ENCODE data around the gene MKLN1.
"Not testable (repeated sequence)": the region's sequence is repeated elsewhere in the genome, so short reads cannot be mapped to it uniquely, and the experiment has no call there.

MKLN1 gene

DNA sequence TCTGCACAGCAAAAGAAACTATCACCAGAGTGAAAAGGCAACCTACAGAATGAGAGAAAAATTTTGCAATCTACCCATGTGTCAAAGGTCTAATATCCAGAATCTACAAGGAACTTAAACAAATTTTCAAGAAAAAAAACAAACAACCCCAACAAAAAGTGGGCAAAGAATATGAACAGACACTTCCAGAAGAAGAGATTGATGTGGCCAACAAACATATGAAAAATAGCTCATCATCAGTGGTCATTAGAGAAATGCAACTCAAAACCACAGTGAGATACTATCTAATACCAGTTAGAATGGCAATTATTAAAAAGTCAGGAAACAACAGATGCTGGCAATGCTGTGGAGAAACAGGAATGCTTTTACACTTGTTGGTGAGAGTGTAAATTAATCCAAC, 7.1 kb upstream of the MKLN1 start:
- DNase-seq, result no peak

DNA sequence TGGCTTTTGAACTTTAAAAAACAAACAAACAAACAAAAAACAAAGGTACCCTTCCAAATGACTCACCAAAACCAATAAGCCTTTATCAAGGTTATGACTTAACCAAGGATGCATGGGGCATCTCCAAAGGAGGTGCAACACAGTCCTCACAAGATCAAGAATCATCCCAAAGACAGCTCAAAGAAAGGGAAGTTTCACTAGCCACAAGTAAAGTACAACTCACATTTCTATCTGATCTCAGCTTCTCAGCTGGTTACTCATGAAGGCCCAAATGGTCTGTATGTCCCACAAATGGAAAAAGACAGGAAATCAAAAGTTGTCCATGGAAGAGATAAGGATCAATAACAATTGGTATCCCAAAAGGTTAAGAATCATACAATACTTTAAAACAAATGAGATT, 6.0 kb upstream of the MKLN1 start:
- no peak for DNase-seq

DNA sequence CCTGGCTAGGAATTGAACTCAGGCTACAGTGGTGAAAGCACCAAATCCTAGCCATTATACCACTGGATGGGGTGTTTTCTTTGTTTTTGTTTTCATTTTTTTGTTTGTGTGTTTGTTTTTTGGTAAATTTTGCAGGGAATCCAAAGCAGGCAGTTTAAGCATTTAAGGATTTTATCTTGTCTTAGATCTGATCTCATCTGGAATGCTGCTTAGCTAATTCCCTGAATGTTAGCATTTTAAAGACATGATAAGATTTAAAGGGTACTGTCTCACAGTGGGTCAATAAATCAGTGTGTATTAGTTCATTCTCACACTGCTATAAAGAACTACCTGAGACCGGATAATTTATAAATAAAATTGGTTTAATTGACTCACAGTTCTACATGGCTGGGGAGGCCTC, 5.6 kb upstream of the MKLN1 start:
- DNase-seq, result no peak

DNA sequence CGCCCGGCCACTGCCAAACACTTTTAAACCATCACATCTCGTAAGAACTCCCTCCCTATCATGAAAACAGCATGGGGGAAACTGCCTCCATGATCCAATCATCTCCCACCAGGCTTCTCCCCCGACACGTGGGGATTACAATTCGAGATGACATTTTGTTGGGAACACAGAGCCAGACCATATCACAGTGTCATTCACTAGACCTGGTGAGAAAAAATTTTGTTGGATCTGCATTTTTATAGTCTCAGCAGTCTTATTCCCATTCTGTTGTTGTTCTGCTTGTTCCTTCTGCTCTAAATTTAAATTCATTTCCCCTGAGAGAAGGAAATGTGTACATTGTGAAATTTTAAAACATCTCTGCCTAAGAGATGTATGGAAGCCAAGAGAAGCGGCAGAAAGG, 4.8 kb upstream of the MKLN1 start:
- no peak for DNase-seq

DNA sequence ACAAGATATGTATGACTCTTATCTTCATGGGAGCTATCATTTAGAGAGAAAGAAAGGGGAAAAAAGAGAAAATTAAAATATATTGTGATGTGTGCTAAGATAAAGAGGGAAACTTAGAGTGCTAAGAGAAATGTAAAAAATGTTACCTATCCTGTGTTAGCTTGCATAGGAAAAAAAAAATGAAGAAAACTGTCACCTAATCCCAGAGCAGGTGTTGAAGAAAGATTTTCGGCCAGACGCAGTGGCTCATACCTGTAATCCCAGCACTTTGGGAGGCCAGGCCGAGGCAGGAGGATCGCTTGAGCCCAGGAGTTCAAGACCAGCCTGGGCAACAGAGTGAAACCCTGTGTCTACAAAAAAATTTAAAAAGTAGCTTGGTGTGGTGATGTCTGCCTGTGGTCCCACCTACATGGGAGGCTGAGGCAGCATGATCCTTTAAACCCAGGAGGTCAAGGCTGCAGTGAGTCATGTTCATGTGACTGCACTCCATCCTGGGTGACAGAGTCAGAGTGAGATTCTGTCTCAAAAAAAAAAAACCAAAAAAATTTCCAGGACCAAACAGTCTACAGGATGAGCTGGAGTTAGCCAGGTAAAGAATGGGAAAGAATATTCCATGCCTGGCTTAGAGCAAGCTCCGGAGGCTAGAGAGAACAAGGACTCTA, 2.4 kb upstream of the MKLN1 start:
- DNase-seq, result no peak

DNA sequence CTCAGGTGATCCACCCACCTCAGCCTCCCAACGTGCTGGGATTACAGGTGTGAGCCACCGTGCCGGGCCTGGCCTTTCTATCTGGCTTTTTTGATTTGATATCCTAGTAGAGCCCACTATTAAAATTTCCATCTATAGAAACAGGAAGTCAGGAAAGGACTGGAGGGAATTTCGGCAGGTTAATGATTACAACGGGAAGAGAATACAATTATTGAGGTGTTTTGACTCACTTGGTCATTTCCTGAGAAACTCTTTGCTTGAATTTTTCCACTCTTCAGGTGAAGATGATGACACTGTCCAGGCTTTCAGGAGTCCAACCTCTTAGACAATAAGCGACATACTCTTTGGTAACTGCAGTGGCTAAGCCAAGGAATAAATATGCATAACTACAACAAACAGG, 1.1 kb upstream of the MKLN1 start:
- no peak for DNase-seq

DNA sequence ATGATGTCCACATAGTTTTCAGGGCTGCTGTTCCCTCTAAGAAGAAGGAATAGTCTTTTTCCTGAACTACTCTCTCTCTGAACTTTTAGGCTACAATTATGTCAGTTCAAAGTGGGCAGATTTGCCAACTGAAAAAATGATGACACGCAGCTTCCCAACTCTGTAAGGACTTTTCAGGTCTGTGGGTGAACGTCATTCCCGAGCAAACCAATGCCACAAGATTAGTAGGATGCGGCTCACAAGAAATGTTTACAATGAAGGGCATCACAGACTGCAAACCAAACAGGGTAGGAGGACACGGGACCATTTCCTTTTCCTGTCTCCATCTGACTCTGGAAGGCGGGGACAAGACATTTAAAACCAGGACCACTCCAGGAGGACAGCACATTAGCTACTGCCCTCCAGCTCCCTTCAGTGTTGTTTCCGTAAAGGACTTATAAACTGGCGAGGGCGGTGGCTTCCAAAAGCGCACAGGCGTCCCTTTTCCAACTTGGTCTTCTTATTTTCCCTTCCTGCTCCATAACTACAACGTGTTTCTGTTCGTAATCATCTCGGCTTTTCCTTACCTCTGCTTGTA, 539 bp upstream of the MKLN1 start:
- DNase-seq, result peak; percentile 14

DNA sequence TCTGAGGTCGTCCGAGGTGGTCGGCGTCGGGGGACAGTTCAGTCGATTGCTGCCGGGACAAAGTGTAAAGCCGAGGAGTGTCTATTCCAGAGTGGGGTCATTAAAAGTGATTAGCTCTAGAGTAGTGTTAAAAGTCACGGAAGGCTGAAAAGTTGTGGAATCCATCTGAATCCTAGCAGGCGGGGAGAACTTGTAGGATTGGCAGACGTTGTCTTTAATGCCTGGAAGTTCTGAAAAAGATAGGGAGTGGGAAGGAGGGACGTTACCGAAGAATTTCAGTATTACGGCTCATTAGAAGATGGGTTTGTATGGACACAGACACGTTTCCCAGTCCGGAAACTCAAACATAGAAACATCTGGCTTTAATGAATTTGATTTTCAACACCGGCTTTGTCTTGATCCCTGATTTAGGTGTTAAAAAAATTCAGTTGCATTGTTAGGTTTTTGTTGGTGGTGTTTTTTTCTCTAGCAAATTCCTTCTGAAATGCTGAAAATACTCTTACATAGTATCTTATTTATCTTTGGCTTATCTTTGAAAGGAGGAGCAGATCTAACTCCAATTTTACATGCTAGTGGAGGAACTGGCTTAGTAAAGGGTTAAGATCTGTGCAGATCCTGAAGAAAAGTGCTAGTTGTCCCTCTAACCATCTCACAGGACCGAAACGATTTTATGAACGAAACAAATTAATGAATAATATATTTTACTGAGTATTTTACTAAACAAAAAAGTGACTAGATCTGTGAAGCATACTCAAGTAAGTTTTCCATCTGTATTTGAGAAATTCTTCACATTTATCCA, 900 bp downstream of the MKLN1 start:
- no peak for DNase-seq

DNA sequence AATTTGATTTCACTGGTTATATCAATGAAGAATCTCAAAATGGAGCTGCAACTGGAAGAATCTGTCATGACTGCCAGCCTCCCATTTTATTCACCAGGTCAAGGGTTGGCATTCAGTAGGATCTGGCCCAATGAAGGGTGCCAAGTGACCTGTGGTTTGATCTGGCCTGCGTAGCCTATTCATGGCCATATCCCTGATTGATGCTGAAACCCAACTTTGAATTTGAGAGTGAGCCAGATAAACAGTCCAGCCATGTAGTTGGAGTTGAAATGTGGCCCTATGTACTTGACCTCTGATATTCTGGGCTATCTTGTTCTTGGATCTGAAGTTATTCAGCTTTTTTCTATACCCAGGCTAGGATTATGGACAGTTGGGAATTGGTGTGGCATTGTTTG, 1.5 kb downstream of the MKLN1 start:
- DNase-seq, result no peak

DNA sequence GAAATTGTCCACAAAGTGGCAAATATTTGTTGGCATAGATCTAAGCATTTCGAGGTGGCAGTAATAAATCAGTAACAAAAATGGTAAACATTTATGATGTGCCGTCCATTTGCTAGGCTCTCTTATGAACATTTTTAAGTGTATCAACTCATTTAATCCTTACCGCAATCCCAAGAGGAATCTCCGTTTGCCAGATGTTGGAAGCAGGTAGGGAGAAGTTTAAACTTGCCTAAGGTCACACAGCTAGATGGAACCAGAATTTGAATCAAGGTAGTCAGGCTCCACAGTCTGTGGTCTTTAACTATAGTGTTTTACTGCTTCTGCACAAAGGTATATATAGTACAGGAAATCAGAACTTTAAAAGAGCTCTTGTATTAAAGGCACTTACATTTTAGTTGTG, 2.6 kb downstream of the MKLN1 start:
- DNase-seq, result no peak

DNA sequence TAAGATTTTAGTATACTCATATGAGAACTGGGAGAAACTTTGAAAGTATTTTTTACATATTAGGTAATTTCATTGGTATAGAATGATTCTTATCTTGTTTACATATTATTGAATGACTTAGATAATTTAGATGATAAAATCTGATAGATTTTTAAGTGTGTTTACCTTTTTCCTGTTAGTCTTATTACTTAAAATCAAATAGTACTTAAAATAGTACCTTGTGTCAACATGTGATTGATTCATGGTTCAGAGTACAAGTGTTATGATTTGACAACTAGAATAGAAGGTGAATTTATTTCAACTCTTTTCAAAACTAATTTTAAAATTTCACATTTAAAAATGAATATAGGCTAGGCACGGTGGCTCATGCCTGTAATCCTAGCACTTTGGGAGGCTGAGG, 4.1 kb downstream of the MKLN1 start:
- no peak for DNase-seq

DNA sequence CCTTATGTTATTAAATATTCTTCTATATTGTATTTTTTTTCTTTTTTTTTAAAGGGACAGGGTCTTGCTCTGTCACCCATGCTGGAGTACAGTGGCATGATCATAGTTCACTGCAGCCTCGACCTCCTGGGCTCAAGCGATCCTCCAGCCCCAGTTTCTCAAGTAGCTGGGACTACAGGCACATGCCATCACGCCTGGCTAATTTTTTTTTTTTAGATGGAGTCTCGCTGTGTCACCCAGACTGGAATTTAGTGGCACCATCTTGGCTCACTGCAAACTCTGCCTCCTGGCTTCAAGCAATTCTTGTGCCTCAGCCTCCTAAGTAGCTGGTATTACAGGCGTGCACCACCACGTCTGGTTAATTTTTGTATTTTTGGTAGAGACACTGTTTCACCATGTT, 5.1 kb downstream of the MKLN1 start:
- not testable (repeated sequence) for DNase-seq

DNA sequence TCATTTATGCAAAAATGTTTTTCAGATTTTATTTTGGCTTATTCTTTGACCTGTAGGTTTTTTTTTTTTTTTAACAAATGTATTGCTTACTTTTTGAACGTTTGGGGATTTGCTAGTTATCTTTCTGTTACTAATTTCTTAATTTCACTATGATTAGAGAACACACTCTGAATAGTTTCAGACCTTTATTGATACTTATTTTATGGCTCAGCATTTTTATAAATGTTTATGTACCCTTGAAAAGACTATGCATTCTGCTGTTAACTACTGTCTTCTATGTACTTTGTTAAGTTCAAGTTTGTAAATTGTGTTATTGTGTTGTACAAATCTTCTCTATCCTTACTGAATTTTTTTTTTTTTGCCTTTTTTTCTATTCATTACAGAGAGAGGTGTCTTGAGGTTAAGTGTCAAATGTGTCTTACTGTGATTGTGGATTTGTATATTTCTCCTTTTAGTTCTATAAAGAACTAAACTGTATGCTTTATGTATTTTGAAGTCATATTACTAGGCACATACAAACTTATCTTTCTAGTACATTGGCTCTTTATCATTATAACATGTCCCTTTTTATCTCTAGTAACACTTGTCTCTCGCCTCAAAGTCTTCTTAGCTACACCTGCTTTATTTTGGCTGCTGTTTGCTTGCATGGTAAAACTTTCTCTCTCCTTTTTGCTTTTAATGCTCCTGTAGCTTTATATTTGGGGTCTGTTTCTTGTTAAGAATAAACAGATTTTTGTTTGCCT, 8.1 kb downstream of the MKLN1 start:
- no peak for DNase-seq

DNA sequence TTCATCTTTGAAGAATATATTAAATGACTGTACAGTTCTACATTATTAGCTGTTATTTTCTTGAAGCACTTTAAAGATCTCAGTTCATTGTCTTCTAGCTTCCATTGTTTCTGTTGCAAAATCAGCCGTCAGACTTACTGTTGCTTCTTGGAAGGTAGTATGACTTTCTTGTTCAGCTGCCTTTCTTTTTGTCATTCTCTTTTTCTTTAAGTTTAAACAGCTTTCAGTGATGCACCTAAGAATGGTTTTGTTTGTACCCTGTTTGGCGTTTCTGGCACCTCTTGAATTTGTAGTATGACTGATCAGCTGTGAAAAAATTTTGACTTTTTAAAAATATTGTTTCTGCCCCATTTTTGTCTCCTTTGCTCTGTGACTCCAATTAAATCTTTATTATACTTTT, 9.3 kb downstream of the MKLN1 start:
- no peak for DNase-seq

DNA sequence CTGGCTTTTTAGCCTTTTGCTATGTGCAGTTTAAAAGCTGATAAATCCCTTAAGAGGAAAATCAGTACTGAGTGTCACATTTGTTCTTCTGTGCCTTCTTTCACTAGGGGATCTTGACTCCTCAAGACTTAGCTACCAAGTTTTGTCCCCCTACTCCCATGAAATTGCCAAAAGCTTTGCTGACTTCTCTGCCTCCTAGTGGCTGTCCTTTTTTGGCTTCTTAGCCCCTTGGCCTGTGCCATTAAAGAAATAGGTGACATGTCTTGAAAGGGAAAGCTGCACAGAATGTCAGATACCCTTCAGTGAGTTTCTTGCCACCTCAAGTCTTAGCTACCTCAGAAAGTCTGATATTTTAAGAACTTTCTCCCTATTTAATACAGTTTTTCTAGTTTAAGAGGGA, 10.5 kb downstream of the MKLN1 start:
- DNase-seq, result no peak

DNA sequence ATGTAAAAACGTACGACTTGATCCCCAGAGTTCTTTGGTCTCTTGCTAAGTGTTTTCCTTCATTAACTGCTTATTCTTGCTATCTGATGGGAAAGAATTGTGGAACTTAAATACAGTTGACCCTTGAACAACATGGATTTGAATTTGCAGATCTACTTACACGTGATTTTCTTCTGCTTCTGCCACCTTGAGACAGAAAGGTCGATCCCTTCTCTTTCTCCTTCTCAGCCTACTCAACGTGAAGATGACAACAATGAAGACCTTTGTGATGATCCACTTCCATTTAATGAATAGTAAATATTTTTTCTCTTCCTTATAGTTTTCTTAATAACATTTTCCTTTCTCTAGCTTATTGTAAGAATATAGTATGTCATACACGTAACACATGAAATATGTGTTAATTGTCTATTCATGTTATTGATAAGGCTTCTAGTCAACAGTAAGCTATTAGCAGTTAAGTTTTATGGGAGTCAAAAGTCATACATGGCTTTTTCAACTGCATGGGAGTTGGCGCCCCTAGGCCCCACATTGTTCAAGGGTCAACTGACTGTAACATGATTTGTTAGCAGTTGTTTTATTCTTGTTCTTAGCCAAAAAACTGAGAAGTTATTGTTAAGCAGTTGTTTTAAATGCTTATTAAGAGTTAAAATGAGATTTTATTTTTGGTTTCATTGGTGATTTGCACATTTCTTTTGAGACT, 11.2 kb downstream of the MKLN1 start:
- DNase-seq, result no peak

DNA sequence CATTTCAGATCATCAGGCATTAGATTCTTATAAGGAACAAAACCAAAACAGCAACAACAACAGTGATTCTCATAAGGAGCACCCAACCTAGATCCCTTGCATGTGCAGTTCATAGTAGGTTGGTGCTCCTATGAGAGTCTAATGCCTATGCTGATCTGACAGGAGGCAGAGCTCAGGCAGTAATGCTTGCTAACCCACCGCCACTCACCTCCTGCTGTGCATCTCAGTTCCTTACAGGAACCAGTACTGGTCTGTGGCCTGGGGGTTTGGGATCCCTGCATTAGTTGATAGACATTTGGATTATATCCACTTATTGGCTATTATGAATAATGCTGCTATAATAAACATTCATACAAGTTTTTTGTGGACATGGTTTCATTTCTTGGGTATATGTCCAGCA, 14.0 kb downstream of the MKLN1 start:
- no peak for DNase-seq

DNA sequence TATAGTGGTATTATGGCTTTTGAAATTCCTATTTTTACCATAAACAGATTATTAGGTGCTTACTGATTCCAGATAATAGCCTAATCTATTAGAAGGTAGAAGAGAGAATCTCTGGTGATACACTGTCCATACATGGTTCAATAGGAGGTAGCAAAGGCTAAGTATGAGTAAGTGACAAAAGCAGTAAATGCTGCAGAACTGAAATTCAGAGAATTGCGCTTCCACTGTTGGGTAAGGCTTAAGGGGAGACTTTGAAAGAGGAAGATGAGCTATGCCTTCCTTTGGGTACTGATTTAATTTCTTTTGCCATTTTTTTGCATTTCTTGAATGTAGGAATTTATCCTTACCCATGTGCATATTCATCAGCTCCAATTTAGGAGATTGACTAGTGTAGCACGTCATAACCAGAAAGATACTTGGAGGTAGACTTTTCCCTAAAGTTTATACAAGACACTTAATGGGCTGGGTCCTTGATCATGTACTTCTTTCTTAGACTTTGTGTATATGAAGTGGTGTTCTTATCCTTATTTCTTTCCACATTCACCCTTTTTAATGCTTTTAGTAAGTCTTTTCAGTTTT, 15.3 kb downstream of the MKLN1 start:
- no peak for DNase-seq

DNA sequence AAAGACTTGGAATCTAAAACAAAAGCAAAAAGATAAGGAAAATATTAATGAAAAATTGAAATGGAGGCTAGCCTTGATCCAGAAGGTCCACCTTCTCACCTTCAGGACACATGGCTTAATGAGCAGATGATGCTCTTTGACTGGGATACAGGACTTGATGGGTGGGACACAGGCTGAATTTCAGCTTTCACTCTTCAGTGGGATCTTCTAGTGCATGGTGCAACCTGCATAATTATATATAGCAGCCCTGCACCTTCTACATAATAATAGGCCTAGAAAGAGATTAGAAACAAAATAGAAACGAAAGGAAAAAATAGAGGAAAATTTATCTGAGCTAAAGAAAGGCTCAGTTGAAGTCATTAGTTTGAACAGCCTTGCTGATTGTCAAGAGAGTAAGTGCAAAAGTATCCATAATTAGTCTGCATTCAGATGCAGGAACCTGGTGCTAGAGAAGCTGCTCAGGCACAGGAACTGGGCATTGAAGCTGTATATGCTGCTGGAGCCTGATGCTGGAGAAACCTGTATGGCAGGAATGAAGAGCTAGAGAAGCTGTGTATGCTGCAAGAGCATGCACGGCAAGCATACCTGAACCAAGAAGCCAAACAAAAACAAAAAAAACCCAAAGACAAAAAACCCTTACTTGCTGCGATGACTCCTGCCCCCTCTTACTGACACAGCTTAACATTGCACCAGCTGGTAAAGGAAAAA, 19.4 kb downstream of the MKLN1 start:
- no peak for DNase-seq

DNA sequence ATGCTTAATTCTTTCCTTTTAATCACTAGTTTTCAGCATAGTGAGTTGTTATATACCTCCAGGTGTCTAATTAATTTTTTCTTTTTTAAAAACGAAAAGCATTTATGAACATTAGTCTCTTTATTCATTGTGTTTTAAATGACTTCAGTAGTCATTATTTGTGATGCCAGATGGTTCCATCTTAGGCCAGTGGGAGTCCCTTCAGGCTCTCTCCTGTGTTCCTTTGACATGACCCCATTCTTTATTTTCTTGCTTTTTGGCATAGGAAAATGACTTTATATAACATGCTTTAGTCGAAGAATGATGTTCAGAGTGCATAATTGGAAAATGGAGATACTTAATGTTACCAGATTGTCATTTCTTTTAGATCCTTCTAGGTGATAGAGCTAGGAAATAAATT, 24.4 kb downstream of the MKLN1 start:
- no peak for DNase-seq

DNA sequence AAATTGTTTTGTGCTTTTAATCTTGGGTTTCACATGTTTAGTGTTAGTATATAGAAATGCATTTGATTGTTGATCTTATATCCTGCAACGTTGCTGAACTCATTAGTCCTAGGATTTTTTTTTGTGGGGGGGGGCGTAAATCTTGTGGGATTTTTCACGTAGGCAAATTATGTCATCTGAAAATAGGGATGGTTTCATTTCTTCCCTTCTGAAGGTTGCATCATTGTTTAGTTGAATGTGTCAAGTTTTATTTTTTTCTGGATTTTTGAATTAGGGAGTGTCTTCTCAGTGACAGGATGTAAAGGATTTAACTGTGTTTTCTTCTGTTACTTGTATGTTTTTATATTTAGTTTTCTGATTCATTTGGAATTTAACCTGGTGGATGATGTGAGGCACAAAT, 26.7 kb downstream of the MKLN1 start:
- DNase-seq, result no peak
